AG10803 (cell line): ENCODE results near the gene DPP3.

Experiments
- DNase-seq: peaks from one replicate; pipeline ENCODE4 v3.0.0; 2010; ENCODE audit warnings: low read depth
- H3K4me3 ChIP-seq: 2 replicates; pipeline ENCODE4 v1.5.1; 2011; ENCODE audit warnings: mild to moderate bottlenecking, low read length, control low read depth
- TF ChIP-seq, protein P1 (sequence below): conservative IDR thresholded peaks from 2 replicates; pipeline ENCODE4 v1.5.1; 2011; ENCODE audit warnings: mild to moderate bottlenecking, low read length, control low read depth, inconsistent platforms

DPP3 gene

DNA sequence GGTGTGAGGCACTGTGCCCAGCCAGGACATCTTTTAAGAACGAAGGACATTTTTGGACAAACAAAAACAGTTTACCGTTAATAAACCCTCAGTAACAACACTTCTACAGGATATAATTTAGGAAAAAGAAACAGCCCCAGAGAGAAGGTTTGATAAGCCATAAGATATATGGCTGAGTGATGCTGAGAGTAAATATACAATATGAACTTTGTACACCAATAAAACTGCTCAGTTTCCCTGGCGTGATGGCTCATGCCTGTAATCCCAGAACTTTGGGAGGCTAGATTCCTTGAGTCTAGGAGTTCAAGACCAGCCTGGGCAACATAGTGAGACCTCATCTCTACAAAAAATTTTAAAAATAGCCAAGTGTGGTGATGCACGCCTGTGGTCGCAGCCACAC is 18.3 kb downstream of the DPP3 start:
- no peak overlapping the region for H3K4me3 ChIP-seq
- TF ChIP-seq, protein P1, sequence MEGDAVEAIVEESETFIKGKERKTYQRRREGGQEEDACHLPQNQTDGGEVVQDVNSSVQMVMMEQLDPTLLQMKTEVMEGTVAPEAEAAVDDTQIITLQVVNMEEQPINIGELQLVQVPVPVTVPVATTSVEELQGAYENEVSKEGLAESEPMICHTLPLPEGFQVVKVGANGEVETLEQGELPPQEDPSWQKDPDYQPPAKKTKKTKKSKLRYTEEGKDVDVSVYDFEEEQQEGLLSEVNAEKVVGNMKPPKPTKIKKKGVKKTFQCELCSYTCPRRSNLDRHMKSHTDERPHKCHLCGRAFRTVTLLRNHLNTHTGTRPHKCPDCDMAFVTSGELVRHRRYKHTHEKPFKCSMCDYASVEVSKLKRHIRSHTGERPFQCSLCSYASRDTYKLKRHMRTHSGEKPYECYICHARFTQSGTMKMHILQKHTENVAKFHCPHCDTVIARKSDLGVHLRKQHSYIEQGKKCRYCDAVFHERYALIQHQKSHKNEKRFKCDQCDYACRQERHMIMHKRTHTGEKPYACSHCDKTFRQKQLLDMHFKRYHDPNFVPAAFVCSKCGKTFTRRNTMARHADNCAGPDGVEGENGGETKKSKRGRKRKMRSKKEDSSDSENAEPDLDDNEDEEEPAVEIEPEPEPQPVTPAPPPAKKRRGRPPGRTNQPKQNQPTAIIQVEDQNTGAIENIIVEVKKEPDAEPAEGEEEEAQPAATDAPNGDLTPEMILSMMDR = no peak
- no peak for DNase-seq

DNA sequence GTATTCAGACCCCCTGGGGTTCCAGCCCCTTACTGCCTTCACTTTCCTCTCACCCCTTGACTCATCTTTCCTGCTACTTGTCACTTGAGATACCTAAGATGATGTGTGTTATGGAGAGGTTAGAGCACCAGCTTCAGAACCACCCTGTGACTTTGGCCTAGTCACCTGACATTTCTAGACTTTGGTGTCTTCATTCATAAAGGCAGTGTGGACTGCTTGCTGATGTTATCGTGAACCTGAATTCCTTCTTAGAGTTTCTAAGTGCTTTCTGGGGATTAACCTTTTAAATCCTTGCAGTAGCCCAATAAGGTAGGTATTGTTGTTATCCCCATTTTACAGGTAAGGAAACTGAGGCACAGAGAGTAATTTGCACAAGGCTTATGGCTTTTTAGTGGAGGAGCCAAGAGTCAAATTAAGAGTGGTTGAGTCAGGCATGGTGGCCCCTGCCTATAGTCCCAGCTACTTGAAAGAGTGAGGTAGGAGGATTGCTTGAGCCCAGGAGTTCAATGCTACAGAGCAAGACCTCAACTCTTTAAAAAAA is 25.1 kb downstream of the DPP3 start:
- DNase-seq = no peak
- TF ChIP-seq, protein P1 = no peak
- H3K4me3 ChIP-seq = no peak overlapping the region

DNA sequence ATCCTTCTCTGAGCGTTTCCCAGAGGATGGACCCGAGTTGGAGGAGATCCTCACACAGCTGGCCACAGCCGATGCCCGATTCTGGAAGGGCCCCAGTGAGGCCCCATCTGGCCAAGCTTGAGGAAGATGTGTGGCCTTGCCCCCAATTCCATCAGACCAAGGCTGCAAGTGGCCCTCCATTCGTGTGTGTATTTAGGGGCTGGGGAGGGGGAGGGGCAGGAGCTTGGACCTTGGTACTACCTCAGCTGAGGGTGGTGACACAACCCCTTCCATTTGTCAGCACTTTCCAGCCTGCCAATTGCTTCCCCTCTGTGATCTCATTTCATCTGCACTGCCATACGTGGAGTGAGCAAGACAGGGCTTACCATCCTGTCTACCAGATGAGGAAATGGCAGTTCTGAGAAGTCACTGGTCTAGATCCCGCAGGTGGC is 28.9 kb downstream of the DPP3 start:
- TF ChIP-seq, protein P1 = no peak
- DNase-seq = no peak
- H3K4me3 ChIP-seq = no peak overlapping the region

DNA sequence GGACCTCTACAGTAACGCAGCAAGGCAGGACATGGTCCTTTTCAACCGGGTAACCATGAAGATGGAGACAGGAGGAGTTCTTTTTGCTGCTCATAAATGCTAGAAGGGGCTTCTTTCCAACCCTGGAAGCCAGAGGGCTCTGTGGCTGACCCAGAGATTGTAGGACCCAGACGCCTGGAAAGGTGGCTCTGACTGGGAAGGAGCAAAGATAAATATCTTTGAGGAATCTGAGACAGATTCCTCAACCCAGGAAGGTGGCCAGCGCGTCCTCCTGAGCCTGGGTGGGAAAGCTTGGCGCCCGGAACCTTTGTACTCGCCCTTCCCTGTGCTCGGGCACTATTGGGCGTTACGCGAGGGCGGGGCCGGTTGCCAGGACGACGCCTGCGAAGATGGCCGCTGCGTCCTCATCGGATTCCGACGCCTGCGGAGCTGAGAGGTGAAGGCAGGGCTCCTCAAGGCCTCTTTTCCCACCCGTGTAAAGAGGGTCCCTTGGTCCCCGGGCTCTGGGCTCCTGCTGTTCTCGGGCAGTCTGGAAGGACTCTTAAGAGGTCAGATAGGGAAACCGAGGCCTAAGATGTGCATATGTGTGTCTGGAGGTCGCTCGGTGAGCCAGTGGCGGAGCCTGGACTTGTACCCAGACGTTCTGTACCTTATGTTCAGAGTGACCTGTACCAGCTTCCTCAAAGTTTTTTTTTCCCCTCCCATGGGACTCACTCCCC is 30.2 kb downstream of the DPP3 start, which contains the start of gene BBS1:
Gene BBS1 (plus strand): TSS at position 365 of the 719 bp plus-strand sequence. CDS start 25 bp downstream, at position 390.
- TF ChIP-seq, protein P1 = peak; percentile 12; the same call in 1 of the 2 replicates
- DNase-seq = peak; percentile 74
- H3K4me3 ChIP-seq = peak within 1 kb of the TSS; percentile 97

DNA sequence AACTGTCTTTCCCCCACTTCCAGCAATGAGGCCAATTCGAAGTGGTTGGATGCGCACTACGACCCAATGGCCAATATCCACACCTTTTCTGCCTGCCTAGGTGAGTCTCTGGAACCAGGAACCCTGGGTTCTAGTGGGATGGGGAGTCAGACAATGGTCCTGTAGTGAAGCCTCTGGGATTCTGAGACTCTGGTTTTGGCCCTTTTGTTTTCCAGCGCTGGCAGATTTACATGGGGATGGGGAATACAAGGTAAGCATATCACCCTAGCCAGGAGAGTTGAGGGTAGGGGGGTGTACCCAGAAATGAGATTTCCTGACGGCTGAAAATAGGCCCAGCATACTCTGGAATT is 30.7 kb downstream of the DPP3 start:
- TF ChIP-seq, protein P1 = no peak
- H3K4me3 ChIP-seq = peak overlapping the region; percentile 97
- no peak for DNase-seq

DNA sequence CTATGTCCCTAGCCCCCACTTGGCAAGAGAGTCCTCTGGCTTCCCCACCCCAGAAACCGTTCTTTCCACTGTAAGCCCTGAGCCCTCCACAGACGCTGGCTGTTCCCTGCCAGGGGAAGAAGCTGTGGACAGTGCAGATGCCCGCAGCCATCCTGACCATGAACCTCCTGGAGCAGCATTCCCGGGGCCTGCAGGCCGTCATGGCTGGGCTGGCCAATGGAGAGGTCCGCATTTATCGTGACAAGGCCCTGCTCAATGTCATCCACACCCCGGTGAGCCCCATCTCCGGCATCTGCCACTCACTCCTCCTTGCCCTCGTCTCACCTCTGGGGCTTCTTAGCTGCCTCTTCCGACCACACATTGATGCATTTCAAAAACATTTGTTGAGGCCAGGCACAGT is 43.4 kb downstream of the DPP3 start:
- DNase-seq = no peak
- no peak overlapping the region for H3K4me3 ChIP-seq
- TF ChIP-seq, protein P1 = no peak
